Measurements from ENCODE around the gene MYRF.

Gene MYRF

GRCh38 chr11:61743486-61744095 is 8.8 kb upstream of the MYRF start:
- Histone ChIP-seq H3K4me2 (ENCODE audit: low read length) (no peak overlapping the region), H3K27ac (ENCODE audit: low read depth, low read length) (no peak overlapping the region), H4K8ac (ENCODE audit: low read depth, low read length) (no peak overlapping the region), H3K4ac (ENCODE audit: low read depth, low read length) (no peak overlapping the region), H3K4me1 (ENCODE audit: control insufficient read depth, low read depth, low read length) (no peaks in the 10 kb centered on the region), H3K23ac (ENCODE audit: low read length) (no peak overlapping the region), H2BK15ac (replicated peaks; ENCODE audit: low read depth) (no peak overlapping the region), H2BK120ac (ENCODE audit: low read depth, low read length) (no peak overlapping the region), H2BK5ac (ENCODE audit: low read length) (no peak overlapping the region), H4K5ac (ENCODE audit: low read length) (no peak overlapping the region), H2AK5ac (ENCODE audit: low read length) (no peak overlapping the region), H3K79me1 (ENCODE audit: low read length) (no peaks in the 10 kb centered on the region), H3K79me2 (ENCODE audit: control insufficient read depth, insufficient read depth, low read length) (no peaks in the 10 kb centered on the region), H3K4me3 (ENCODE audit: low read length) (no peak overlapping the region), H3K9ac (ENCODE audit: low read length) (no peak overlapping the region), H3K36me3 (ENCODE audit: control insufficient read depth, insufficient read depth, low read length) (no peaks in the 10 kb centered on the region), H3K18ac (ENCODE audit: low read length) (no peak overlapping the region), H3K56ac (ENCODE audit: low read length) (no peak overlapping the region), H3K27me3 (ENCODE audit: insufficient read depth, low read length, poor library complexity) (no peaks in the 10 kb centered on the region)
- no peak for DNase-seq
- WGBS (ENCODE audit: extremely low coverage, insufficient coverage, low lambda C conversion rate), result no CpG with 5 or more reads among the region's 42 CpGs

DNA sequence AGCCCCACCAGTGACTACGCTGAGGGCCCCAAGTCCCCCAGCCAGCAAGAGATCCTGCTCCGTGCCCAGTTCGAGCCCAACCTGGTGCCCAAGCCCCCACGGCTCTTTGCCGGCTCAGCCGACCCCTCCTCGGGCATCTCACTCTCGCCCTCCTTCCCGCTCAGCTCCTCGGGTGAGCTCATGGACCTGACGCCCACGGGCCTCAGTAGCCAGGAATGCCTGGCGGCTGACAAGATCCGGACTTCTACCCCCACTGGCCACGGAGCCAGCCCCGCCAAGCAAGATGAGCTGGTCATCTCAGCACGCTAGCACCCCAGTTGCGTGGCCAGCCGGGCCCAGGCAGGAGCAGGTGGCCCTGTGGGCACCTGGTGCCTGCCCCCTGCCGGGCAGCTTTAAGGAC is 8.3 kb upstream of the MYRF start:
- no peaks in the 10 kb centered on the region for H3K27me3 ChIP-seq (ENCODE audit: insufficient read depth, low read length, poor library complexity)
- H2AK5ac ChIP-seq (ENCODE audit: low read length), result no peak overlapping the region
- H3K27ac ChIP-seq (ENCODE audit: low read depth, low read length), result no peak overlapping the region
- no peak overlapping the region for H3K4me3 ChIP-seq (ENCODE audit: low read length)
- H3K79me1 ChIP-seq (ENCODE audit: low read length), result no peaks in the 10 kb centered on the region
- no peak overlapping the region for H3K23ac ChIP-seq (ENCODE audit: low read length)
- no CpG with 5 or more reads among the region's 20 CpGs for WGBS (ENCODE audit: extremely low coverage, insufficient coverage, low lambda C conversion rate)
- no peaks in the 10 kb centered on the region for H3K36me3 ChIP-seq (ENCODE audit: control insufficient read depth, insufficient read depth, low read length)
- H2BK120ac ChIP-seq (ENCODE audit: low read depth, low read length), result no peak overlapping the region
- H3K18ac ChIP-seq (ENCODE audit: low read length), result no peak overlapping the region
- no peak for DNase-seq
- H3K79me2 ChIP-seq (ENCODE audit: control insufficient read depth, insufficient read depth, low read length), result no peaks in the 10 kb centered on the region
- no peak overlapping the region for H3K56ac ChIP-seq (ENCODE audit: low read length)
- no peak overlapping the region for H3K9ac ChIP-seq (ENCODE audit: low read length)
- no peak overlapping the region for H3K4ac ChIP-seq (ENCODE audit: low read depth, low read length)
- H4K8ac ChIP-seq (ENCODE audit: low read depth, low read length), result no peak overlapping the region
- no peak overlapping the region for H3K4me2 ChIP-seq (ENCODE audit: low read length)
- no peak overlapping the region for H4K5ac ChIP-seq (ENCODE audit: low read length)
- no peak overlapping the region for H2BK15ac ChIP-seq (replicated peaks; ENCODE audit: low read depth)
- H2BK5ac ChIP-seq (ENCODE audit: low read length), result no peak overlapping the region
- no peaks in the 10 kb centered on the region for H3K4me1 ChIP-seq (ENCODE audit: control insufficient read depth, low read depth, low read length)

DNA sequence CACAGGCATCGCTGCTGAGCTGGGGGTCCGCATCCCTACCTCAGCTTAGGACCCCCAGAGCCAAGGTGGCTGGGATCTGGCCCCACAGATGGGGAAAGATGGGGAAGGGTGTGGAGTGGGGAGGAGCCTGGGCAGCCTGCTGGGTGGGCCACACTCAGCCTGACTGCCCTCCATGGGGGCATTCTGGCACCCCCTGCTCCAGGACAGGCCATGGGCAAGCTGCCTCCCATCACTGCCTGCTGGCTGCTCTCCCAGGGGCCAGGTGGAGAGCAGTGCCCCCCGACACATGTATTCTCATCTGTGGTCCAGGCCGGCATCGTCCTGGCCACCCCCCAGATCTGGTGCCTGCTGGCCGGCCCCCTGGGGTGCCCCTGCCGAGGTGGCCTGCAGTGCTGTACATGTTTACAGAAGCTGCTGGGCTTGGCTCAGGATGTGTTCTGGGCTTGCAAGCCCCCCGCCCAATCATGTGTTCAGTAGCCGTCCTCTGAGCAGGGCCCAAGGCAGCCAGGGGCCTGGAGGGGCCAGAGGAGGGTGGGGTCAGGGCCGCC is 7.8 kb upstream of the MYRF start:
- DNase-seq, result no peak
- H3K56ac ChIP-seq (ENCODE audit: low read length), result no peak overlapping the region
- no peaks in the 10 kb centered on the region for H3K79me1 ChIP-seq (ENCODE audit: low read length)
- no peak overlapping the region for H3K9ac ChIP-seq (ENCODE audit: low read length)
- H3K79me2 ChIP-seq (ENCODE audit: control insufficient read depth, insufficient read depth, low read length), result no peaks in the 10 kb centered on the region
- H3K27me3 ChIP-seq (ENCODE audit: insufficient read depth, low read length, poor library complexity), result no peaks in the 10 kb centered on the region
- no peaks in the 10 kb centered on the region for H3K36me3 ChIP-seq (ENCODE audit: control insufficient read depth, insufficient read depth, low read length)
- no peak overlapping the region for H3K4me2 ChIP-seq (ENCODE audit: low read length)
- H4K5ac ChIP-seq (ENCODE audit: low read length), result no peak overlapping the region
- H3K4me3 ChIP-seq (ENCODE audit: low read length), result no peak overlapping the region
- H3K18ac ChIP-seq (ENCODE audit: low read length), result no peak overlapping the region
- H2BK5ac ChIP-seq (ENCODE audit: low read length), result no peak overlapping the region
- H3K23ac ChIP-seq (ENCODE audit: low read length), result no peak overlapping the region
- no peak overlapping the region for H2BK15ac ChIP-seq (replicated peaks; ENCODE audit: low read depth)
- H3K4ac ChIP-seq (ENCODE audit: low read depth, low read length), result no peak overlapping the region
- H3K4me1 ChIP-seq (ENCODE audit: control insufficient read depth, low read depth, low read length), result peaks cover 3% of the 10 kb centered on the region
- H2AK5ac ChIP-seq (ENCODE audit: low read length), result no peak overlapping the region
- no peak overlapping the region for H3K27ac ChIP-seq (ENCODE audit: low read depth, low read length)
- no peak overlapping the region for H2BK120ac ChIP-seq (ENCODE audit: low read depth, low read length)
- WGBS (ENCODE audit: extremely low coverage, insufficient coverage, low lambda C conversion rate), result no CpG with 5 or more reads among the region's 10 CpGs
- no peak overlapping the region for H4K8ac ChIP-seq (ENCODE audit: low read depth, low read length)

DNA sequence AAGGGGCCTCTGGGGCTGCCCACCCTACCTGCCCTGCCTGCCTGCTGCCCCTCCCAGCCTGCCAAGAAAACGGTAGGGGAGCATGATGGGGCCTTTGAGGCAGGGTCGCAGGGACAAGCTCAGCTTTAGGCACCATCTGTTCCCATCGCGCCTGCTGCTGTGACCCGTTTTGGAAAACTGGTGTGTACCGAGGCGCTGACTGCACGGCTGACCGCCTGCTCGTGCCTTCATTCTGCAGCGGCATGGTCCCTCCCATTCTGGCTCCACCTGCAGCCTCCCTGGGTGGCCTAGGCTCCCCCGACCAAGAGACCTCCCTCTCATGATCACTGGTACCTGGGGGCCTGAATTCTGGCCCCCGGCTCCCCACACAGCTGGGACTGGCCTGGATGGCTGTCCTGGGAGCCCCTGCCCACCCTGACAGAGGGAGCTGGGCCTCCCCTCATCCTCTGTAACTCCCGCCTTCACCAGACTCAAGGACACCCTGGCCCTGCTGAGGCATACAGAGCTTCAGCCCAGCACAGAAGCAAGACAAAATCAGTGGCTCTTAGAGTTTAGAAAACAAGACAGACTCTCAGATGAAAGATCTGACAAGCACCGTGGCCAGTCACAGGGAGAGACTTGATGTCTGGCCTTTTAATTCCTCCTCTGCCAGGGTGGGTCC is 6.5 kb upstream of the MYRF start:
- Histone ChIP-seq H3K4me3 (ENCODE audit: low read length) (no peak overlapping the region), H3K23ac (ENCODE audit: low read length) (no peak overlapping the region), H2BK5ac (ENCODE audit: low read length) (no peak overlapping the region), H4K5ac (ENCODE audit: low read length) (no peak overlapping the region), H3K4me2 (ENCODE audit: low read length) (no peak overlapping the region), H3K79me2 (ENCODE audit: control insufficient read depth, insufficient read depth, low read length) (no peaks in the 10 kb centered on the region), H2BK120ac (ENCODE audit: low read depth, low read length) (no peak overlapping the region), H3K4ac (ENCODE audit: low read depth, low read length) (no peak overlapping the region), H2AK5ac (ENCODE audit: low read length) (no peak overlapping the region), H3K27ac (ENCODE audit: low read depth, low read length) (no peak overlapping the region), H3K56ac (ENCODE audit: low read length) (no peak overlapping the region), H3K18ac (ENCODE audit: low read length) (no peak overlapping the region), H3K27me3 (ENCODE audit: insufficient read depth, low read length, poor library complexity) (no peaks in the 10 kb centered on the region), H2BK15ac (replicated peaks; ENCODE audit: low read depth) (no peak overlapping the region), H3K79me1 (ENCODE audit: low read length) (no peaks in the 10 kb centered on the region), H4K8ac (ENCODE audit: low read depth, low read length) (no peak overlapping the region), H3K4me1 (ENCODE audit: control insufficient read depth, low read depth, low read length) (peaks cover 7% of the 10 kb centered on the region), H3K9ac (ENCODE audit: low read length) (no peak overlapping the region), H3K36me3 (ENCODE audit: control insufficient read depth, insufficient read depth, low read length) (no peaks in the 10 kb centered on the region)
- DNase-seq, result no peak
- WGBS (ENCODE audit: extremely low coverage, insufficient coverage, low lambda C conversion rate), result no CpG with 5 or more reads among the region's 15 CpGs

- Histone ChIP-seq H2BK120ac (ENCODE audit: low read depth, low read length) (no peak overlapping the region), H3K23ac (ENCODE audit: low read length) (no peak overlapping the region), H3K9ac (ENCODE audit: low read length) (no peak overlapping the region), H2BK15ac (replicated peaks; ENCODE audit: low read depth) (no peak overlapping the region), H3K79me1 (ENCODE audit: low read length) (no peaks in the 10 kb centered on the region), H3K36me3 (ENCODE audit: control insufficient read depth, insufficient read depth, low read length) (no peaks in the 10 kb centered on the region), H2AK5ac (ENCODE audit: low read length) (no peak overlapping the region), H3K4me1 (ENCODE audit: control insufficient read depth, low read depth, low read length) (peaks cover 7% of the 10 kb centered on the region), H3K79me2 (ENCODE audit: control insufficient read depth, insufficient read depth, low read length) (no peaks in the 10 kb centered on the region), H3K18ac (ENCODE audit: low read length) (no peak overlapping the region), H3K56ac (ENCODE audit: low read length) (peak overlapping the region; percentile 7), H3K27me3 (ENCODE audit: insufficient read depth, low read length, poor library complexity) (no peaks in the 10 kb centered on the region), H3K4me2 (ENCODE audit: low read length) (no peak overlapping the region), H3K4ac (ENCODE audit: low read depth, low read length) (no peak overlapping the region), H2BK5ac (ENCODE audit: low read length) (no peak overlapping the region), H4K8ac (ENCODE audit: low read depth, low read length) (no peak overlapping the region), H4K5ac (ENCODE audit: low read length) (no peak overlapping the region), H3K4me3 (ENCODE audit: low read length) (no peak overlapping the region), H3K27ac (ENCODE audit: low read depth, low read length) (no peak overlapping the region)
- no CpG with 5 or more reads among the region's 19 CpGs for WGBS (ENCODE audit: extremely low coverage, insufficient coverage, low lambda C conversion rate)
- DNase-seq, result no peak
Measured at GRCh38 chr11:61746442-61747191, 5.8 kb upstream of the MYRF start.

Data from mesendoderm (in vitro differentiated cells).